ENCODE measurements around the gene GRID1. TPM values are rescaled to one million over a fixed set of nuclear protein-coding genes. Genes with fewer than 3 reads are reported as not detected.

GRID1 gene
- polyA plus RNA-seq, 1 of the 3 experiments (the other 2 are of a cell fraction): 0.13 TPM

- H3K27me3 ChIP-seq (ENCODE audit: insufficient read depth): no peaks in the 10 kb centered on the region
- H3F3A ChIP-seq (replicated peaks; ENCODE audit: insufficient read depth): no peaks in the 10 kb centered on the region
- WGBS (ENCODE audit: low lambda C conversion rate): 58% methylated on average over 4 of the region's 4 CpGs
- no peaks in the 10 kb centered on the region for H3K36me3 ChIP-seq (replicated peaks in 1 of 2; ENCODE audit: control insufficient read depth in 1 of 2, insufficient read depth in 2 of 2, low read length in 1 of 2)
- TF ChIP-seq ELF1 (IDR thresholded peaks at IDR 0.05) (no peak), NRF1 (IDR thresholded peaks at IDR 0.05; ENCODE audit: low read depth, low read length) (no peak), ZBTB33 (IDR thresholded peaks at IDR 0.05; ENCODE audit: borderline replicate concordance, low read depth) (no peak), YY1 (IDR thresholded peaks at IDR 0.05; ENCODE audit: low read depth) (no peak), RAD21 (IDR thresholded peaks at IDR 0.05; ENCODE audit: low read length) (no peak), PBX3 (IDR thresholded peaks at IDR 0.05) (no peak), TEAD4 (IDR thresholded peaks at IDR 0.05; ENCODE audit: borderline replicate concordance, insufficient read depth) (no peak), FOXM1 (IDR thresholded peaks at IDR 0.05; ENCODE audit: low read depth) (no peak), GATA2 (CRISPR knock-in tag; IDR thresholded peaks at IDR 0.05) (no peak), EZH2phosphoT487 (IDR thresholded peaks at IDR 0.05; ENCODE audit: borderline replicate concordance, low read depth) (no peak), CHD2 (IDR thresholded peaks at IDR 0.05; ENCODE audit: low read length, partially characterized antibody) (no peak), NFIC (IDR thresholded peaks at IDR 0.05; ENCODE audit: borderline replicate concordance) (no peak), USF1 (IDR thresholded peaks at IDR 0.05; ENCODE audit: borderline replicate concordance, low read depth) (no peak), FOXJ3 (CRISPR knock-in tag; IDR thresholded peaks at IDR 0.05) (no peak), CTCF (IDR thresholded peaks at IDR 0.05) (no peak), MAX (IDR thresholded peaks at IDR 0.05; ENCODE audit: low read depth) (no peak), REST (IDR thresholded peaks at IDR 0.05; ENCODE audit: low read depth, low read length) (no peak), POLR2AphosphoS5 (IDR thresholded peaks at IDR 0.05; ENCODE audit: low read depth, low read length) (no peak), SMC3 (IDR thresholded peaks at IDR 0.05; ENCODE audit: low read depth, low read length) (no peak), TCF12 (IDR thresholded peaks at IDR 0.05) (no peak)
- no peaks in the 10 kb centered on the region for H3K9me3 ChIP-seq
- no peaks in the 10 kb centered on the region for H4K20me1 ChIP-seq (ENCODE audit: insufficient read depth)
- H3K79me2 ChIP-seq (ENCODE audit: insufficient read depth): no peaks in the 10 kb centered on the region
- H3K4me3 ChIP-seq (ENCODE audit: low read depth in 2 of 2, low read length in 1 of 2): no peak overlapping the region
- H3K4me2 ChIP-seq: no peak overlapping the region
- H3K9ac ChIP-seq: no peak overlapping the region
- DNase-seq: no peak
- no peak overlapping the region for H2AFZ ChIP-seq (ENCODE audit: low read depth)
- H3K27ac ChIP-seq (ENCODE audit: low read depth in 2 of 2, low read length in 1 of 2): no peak overlapping the region
- H3K9me2 ChIP-seq: no peaks in the 10 kb centered on the region
- no peaks in the 10 kb centered on the region for H3K4me1 ChIP-seq (ENCODE audit: control insufficient read depth in 1 of 2, insufficient read depth in 2 of 2, low read depth in 1 of 2, low read length in 1 of 2)
- POLR2A ChIA-PET: no interaction called here
- CTCF ChIA-PET: interaction anchor here (1.0 to 2.0 kb wide), 3 partner anchors 9 to 45 kb away, joined by 3 to 9 read pairs (median 3); no protein-coding TSS in a partner anchor
Observed at GRCh38 chr10:86169066-86169465, 197.5 kb downstream of the GRID1 start.
